Duodenal mucosa (tissue), 2 donors: ENCODE results near the gene DMXL2.
"Not testable (repeated sequence)": the region's sequence is repeated elsewhere in the genome, so short reads cannot be mapped to it uniquely, and the experiment has no call there.

Source experiments
- H3K27ac ChIP-seq: one replicate; pipeline ENCODE4 v1.7.0; 2013; ENCODE audit warnings: low read depth, low read length
- H3K27me3 ChIP-seq, 2 donors: one replicate each; pipeline ENCODE4 v1.7.0; 2013; ENCODE audit warnings: low read length in 2 of 2, control low read depth in 1 of 2; ENCODE audit not compliant: insufficient read depth in 2 of 2, control insufficient read depth in 1 of 2
- H3K36me3 ChIP-seq, 2 donors: one replicate each; pipeline ENCODE4 v1.7.0; 2013; ENCODE audit warnings: low read length in 2 of 2, control low read depth in 1 of 2; ENCODE audit not compliant: insufficient read depth in 2 of 2, control insufficient read depth in 1 of 2
- H3K4me1 ChIP-seq, 2 donors: one replicate each; pipeline ENCODE4 v1.7.0; 2013; ENCODE audit warnings: low read length in 2 of 2, control low read depth in 1 of 2; ENCODE audit not compliant: insufficient read depth in 2 of 2, control insufficient read depth in 1 of 2
- H3K4me3 ChIP-seq, 2 donors: one replicate each; pipeline ENCODE4 v1.7.0; 2013; ENCODE audit warnings: low read length in 2 of 2, low read depth in 1 of 2
- H3K9ac ChIP-seq, 2 donors: one replicate each; pipeline ENCODE4 v1.7.0; 2013; ENCODE audit warnings: low read length in 2 of 2, low read depth in 1 of 2
- H3K9me3 ChIP-seq, 2 donors: one replicate each; pipeline ENCODE4 v1.7.0; 2013; ENCODE audit warnings: low read length in 2 of 2, control low read depth in 1 of 2; ENCODE audit not compliant: control insufficient read depth in 1 of 2

DMXL2 gene

DNA sequence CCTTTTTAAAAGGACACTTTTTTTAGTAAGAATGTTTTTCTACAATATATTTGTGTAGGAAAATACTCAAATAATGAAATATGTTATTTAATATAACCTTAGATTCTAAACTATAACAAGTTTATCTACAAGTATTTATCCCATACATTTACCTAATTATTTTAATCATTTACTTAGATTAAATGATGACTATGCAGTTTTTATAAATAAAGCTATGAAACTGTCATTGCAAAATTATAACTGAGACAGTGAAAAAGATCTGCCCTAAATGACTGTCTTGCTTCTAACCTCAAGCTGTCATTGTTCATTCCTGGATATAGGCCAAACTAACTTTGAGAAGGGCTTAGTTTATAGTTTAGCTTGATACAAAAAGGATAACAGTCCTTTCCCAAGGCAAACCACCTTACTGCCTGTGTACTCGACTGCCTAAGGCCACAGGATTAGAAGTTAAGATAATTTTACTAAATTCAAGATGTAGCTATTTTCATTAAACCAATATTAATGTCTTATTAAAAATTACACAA, 197.0 kb downstream of the DMXL2 start:
- Histone ChIP-seq H3K36me3 (no peaks in the 10 kb centered on the region), H3K27ac (no peak overlapping the region), H3K4me3 (no peak overlapping the region), H3K4me1 (no peaks in the 10 kb centered on the region), H3K27me3 (no peaks in the 10 kb centered on the region), H3K9me3 (no peaks in the 10 kb centered on the region), H3K9ac (no peak overlapping the region)

DNA sequence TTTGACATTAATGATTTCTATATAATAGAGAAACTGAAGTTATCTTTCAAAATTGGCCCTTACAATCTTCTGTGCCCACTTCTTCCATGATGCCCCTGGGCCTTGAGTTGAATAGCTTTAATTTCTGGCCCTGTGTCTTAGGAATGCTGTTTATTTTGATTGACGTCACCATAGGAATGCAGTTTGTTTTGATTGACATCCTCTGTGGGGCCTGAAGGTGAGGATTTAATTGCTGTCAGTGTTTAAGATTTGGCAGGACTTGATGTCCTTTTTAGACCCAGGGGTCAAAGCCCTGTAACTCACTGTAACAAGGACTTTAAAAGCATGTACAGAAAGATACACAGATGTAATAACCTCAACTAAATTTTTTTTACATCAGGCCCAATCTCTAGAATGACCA, 197.8 kb downstream of the DMXL2 start:
- H3K4me1 ChIP-seq, result no peaks in the 10 kb centered on the region
- no peak overlapping the region for H3K27ac ChIP-seq
- H3K9ac ChIP-seq, result no peak overlapping the region
- H3K9me3 ChIP-seq, result no peaks in the 10 kb centered on the region
- no peak overlapping the region for H3K4me3 ChIP-seq
- no peaks in the 10 kb centered on the region for H3K27me3 ChIP-seq
- H3K36me3 ChIP-seq, result no peaks in the 10 kb centered on the region

DNA sequence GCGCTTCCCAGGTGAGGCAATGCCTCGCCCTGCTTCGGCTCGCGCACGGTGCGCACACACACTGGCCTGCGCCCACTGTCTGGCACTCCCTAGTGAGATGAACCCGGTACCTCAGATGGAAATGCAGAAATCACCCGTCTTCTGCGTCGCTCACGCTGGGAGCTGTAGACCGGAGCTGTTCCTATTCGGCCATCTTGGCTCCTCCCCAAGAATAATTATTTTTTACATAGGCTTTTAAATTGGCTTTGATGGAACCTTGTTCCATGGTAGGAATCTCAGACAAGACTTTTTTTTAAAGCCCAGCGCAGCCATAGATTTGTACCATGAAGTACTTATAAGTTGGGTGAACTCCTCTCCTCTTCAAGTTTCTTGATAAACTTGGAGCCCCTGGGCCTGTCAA, 199.5 kb downstream of the DMXL2 start:
- not testable (repeated sequence) for H3K27me3 ChIP-seq, H3K9me3 ChIP-seq, H3K36me3 ChIP-seq, H3K9ac ChIP-seq, H3K27ac ChIP-seq, H3K4me3 ChIP-seq, H3K4me1 ChIP-seq

DNA sequence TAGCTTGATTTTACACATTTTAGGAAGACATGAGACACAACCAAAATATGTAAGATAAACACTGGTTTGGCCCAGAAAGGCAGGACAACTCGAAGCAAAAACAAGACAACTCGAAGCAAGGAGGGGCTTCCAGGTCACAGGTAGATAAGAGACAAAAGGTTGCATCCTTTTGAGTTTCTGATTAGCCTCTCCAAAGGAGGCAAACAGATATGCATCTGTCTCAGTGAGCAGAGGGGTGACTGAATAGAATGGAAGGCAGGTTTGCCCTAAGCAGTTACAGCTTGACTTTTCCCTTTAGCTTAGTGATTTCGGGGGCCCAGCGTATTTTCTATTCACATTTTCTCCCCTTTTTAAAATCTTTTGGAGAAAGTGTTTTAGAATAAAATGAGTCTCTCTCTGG, 206.4 kb downstream of the DMXL2 start:
- Histone ChIP-seq H3K9ac (no peak overlapping the region), H3K4me1 (no peaks in the 10 kb centered on the region), H3K9me3 (no peaks in the 10 kb centered on the region)

DNA sequence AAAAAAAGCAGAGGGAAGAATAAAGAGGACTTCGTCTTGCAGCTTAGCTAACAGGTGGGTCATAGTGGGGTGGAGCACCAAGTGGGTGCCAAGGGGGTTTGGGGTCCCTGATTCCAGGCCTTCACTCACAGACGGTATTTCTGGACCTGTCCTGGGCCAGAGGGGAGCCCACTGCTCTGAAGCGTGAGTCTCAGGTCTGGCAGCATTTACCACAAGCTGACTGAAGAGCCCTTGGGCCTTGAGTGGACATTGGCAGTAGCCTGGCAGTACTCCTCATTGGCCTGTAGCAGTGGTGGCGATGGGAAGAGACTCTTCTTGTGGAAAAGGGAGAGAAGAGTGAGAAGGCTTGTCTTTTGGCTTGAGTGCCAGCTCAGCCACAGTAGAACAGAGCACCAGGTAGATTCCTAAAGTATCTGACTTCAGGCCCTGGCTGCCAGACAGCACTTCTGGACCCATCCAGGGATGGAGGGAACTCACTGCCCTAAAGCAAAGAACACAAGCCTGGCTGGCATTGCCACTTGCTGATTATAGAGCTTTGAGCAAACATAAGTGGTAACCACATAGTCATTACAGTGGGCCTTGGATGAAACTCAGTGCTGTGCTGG, 208.2 kb downstream of the DMXL2 start:
- H3K36me3 ChIP-seq, result no peaks in the 10 kb centered on the region
- no peaks in the 10 kb centered on the region for H3K4me1 ChIP-seq
- no peak overlapping the region for H3K27ac ChIP-seq
- H3K9me3 ChIP-seq, result no peaks in the 10 kb centered on the region
- H3K9ac ChIP-seq, result no peak overlapping the region
- no peaks in the 10 kb centered on the region for H3K27me3 ChIP-seq
- H3K4me3 ChIP-seq, result no peak overlapping the region

More for the DNA sequence above, 206.4 kb downstream of the DMXL2 start:
- H3K4me3 ChIP-seq, result no peak overlapping the region
- no peaks in the 10 kb centered on the region for H3K36me3 ChIP-seq
- H3K27me3 ChIP-seq, result no peaks in the 10 kb centered on the region
- H3K27ac ChIP-seq, result no peak overlapping the region

DNA sequence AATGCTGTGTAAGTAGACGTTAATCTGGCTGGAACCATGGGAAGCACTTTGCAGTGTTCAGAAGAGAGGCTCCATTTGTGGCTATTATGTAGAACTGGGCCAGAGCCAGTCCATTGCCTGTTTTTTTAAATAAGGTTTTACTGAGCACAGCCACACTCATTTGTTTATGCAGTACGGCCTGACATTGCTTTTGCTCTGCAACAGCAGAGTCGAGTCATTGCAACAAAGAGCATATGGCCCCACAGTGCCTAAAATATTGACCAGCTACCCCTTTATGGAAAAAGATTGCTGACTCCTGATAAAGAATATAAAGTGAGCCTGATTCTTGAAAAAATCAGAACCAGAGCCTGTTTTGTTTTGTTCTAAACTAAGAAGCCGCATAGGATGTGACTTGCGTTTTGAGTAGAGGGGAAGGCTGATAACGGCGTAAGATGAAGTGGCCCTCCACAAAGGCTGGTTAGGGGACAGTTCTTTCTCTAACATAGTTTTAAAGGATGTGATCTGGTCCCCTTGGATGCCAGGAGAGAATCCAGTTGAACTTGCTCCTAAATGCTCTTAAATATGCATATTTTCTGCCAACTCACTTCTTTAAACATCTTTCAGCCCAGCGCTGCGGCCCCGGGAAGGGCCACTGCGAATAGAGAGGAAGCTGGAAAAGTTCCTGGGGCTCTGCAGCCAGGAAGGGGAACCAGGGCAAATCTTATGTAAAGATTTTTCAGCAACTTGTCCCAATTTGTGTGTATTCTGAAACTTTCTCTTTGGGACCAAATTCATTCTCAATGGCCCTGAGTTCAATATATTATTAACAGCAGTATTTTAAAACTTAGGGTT, 216.7 kb downstream of the DMXL2 start:
- H3K27ac ChIP-seq, result no peak overlapping the region

DNA sequence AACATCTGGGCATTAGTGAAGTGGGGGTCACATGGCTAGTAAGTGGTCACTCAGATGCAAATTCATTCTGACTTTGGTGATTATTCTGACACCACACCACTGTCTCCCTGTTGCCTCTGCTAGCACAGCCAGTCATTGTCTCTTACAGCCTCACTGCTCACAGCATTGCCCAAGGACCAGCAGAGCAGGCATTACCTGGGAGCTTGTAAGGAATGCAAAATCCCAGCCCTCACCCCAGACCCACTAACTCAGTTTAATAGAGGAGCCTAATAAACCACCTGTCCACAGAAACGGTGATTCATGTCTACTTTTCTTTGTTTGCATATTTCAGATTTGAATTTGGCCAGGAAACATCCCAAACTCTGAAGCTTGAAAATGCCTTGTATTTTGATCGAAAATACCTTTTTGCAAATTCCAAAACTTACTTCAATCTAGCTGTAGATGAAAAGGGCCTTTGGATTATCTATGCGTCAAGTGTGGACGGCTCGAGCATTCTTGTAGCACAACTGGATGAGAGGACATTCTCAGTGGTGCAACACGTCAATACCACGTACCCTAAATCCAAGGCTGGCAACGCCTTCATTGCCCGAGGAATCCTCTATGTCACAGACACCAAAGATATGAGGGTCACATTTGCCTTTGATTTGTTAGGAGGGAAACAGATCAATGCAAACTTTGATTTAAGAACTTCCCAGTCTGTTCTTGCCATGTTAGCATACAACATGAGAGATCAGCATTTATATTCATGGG, 218.4 kb downstream of the DMXL2 start:
- Histone ChIP-seq H3K9me3 (no peaks in the 10 kb centered on the region), H3K9ac (no peak overlapping the region), H3K27me3 (no peaks in the 10 kb centered on the region), H3K4me3 (no peak overlapping the region), H3K36me3 (no peaks in the 10 kb centered on the region), H3K27ac (no peak overlapping the region), H3K4me1 (no peaks in the 10 kb centered on the region)

More for the DNA sequence above, 216.7 kb downstream of the DMXL2 start:
- Histone ChIP-seq H3K9ac (no peak overlapping the region), H3K4me1 (no peaks in the 10 kb centered on the region), H3K36me3 (no peaks in the 10 kb centered on the region), H3K4me3 (no peak overlapping the region), H3K9me3 (no peaks in the 10 kb centered on the region), H3K27me3 (no peaks in the 10 kb centered on the region)

DNA sequence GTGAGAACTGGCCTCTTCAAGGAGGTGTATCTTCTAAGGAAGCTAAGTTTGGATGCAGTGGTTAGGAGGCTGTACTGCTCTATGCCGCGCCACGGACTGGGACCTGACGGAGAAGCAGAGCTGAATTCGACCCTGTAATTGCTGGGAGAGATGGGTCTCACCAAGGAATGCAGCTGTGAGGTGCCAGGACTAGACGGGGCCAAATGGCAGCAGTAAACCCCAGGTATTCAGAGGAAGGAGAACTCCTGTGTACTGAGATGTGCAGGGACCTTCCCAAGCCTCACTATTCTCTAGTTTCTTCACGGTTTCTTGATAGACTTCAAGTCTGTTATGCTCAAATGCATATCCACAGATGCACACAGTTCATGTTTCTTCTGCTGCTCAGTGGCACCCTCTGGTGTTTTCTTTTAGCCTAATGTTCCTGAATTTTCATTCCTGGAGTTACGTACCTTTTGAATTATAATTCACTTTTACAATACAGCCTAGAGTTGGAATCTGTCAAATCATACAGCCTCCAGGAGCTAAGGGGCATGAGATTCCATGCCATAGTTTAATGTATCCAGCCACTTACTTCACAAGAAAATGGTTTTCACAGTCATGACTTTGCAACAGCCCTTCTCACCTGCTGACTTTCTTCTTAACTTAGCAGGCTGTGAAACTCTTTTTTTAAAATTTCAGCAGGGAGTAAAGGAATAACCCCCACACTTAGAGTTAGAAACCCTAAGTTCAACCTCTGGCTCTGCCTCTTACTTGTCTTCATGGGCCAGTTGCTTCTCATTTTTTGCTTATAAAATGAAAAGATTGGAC, 219.3 kb downstream of the DMXL2 start:
- no peak overlapping the region for H3K4me3 ChIP-seq
- no peaks in the 10 kb centered on the region for H3K4me1 ChIP-seq
- H3K9ac ChIP-seq, result no peak overlapping the region
- H3K9me3 ChIP-seq, result no peaks in the 10 kb centered on the region
- no peak overlapping the region for H3K27ac ChIP-seq
- H3K36me3 ChIP-seq, result no peaks in the 10 kb centered on the region
- H3K27me3 ChIP-seq, result no peaks in the 10 kb centered on the region

DNA sequence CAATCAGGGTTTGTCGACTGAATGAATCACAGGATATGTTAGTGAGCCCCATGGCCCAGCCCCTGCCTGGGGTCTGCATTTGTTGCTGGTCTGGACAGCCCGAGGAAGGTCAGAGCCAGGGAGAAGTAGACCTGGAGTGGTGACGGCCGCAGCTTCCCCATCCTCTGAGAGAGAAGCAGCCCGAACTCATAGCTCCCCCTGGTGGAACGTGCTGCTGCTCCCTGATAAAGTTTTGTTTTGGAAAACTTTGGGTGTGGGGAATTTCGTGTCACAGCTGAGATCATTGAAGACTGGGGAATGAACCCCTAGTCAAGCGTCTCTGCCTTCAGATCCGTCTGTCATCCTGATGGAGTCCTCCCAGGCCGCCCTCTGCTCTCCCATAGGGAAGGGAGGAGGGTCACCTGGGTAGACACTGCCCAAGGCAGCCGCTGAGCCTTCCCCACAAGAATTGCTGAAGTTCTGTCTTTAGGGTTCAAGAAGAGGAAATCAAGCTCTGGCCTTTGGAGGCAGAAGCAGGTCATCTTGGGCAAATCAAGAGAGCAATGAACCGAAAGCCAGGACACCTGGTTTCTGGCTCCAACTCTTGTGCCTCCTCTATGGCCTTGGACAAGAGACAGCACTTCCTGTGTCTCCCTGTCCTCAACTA, 220.6 kb downstream of the DMXL2 start:
- Histone ChIP-seq H3K4me3 (no peak overlapping the region), H3K9me3 (no peaks in the 10 kb centered on the region), H3K36me3 (no peaks in the 10 kb centered on the region), H3K27ac (no peak overlapping the region), H3K4me1 (no peaks in the 10 kb centered on the region), H3K27me3 (no peaks in the 10 kb centered on the region), H3K9ac (no peak overlapping the region)
